GM19324 (cell line): Measurements from ENCODE around the gene RGN.
"Not testable (repeated sequence)": the region's sequence is repeated elsewhere in the genome, so short reads cannot be mapped to it uniquely, and the experiment has no call there.

Experiments
- ATAC-seq: cut with Tn5 transposase; IDR thresholded peaks from one replicate; pipeline ENCODE4 v1.9.1; 2021; ENCODE audit warnings: mild to moderate bottlenecking, moderate library complexity; ENCODE audit not compliant: unreplicated experiment, low FRiP score

RGN gene

DNA sequence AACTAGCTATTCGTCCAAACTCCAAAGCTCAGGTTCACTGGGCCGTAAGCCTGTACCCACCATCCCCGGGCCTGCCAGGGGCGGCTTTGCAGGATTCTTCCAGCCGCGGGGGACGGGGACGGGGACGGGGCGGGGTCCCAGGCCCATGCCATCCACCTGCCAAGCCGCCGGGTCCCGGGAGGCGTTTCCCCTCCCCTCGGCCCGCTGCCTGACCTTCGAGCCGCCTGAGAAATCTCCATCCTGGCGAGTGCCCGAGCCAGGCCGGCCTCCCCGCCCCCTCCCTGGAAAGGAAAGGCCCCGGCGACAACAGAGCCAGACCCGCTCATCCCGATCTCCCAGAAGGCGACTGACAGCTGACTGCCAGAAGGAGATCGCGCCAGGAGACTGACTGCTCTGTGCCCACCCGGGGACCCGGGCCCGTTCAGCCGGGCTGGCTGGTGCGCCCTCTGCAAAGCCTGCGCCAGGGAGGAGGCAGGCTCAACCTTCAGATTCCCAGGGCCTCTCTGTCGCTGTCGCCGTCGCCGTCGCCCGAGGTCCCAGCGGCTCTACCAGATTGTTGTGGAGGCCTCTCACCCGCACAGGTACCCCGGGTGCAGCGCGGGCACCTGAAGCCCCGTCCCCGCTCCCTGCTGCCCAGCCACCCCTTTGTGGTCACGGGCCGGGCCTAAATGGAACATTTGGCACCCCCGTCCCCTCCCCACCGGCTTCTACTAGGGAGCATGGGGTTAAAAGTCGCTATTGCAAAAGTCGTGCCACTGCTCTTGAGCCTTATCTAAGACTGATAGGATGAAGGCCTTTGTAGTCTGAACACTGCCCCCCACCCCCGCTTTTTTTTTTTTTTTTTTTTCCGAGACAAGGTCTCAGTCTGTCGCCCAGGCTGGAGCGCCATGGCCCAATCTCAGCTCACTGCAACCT, at the start of gene RGN:
RGN (plus strand) TSS at position 315 of the 915 bp plus-strand sequence. CDS start 2,702 bp downstream, outside the sequence.
- no peak for ATAC-seq

- no peak for ATAC-seq
These were observed 47.9 kb upstream of the RGN start for GRCh38 chrX:47030339-47030738.

DNA sequence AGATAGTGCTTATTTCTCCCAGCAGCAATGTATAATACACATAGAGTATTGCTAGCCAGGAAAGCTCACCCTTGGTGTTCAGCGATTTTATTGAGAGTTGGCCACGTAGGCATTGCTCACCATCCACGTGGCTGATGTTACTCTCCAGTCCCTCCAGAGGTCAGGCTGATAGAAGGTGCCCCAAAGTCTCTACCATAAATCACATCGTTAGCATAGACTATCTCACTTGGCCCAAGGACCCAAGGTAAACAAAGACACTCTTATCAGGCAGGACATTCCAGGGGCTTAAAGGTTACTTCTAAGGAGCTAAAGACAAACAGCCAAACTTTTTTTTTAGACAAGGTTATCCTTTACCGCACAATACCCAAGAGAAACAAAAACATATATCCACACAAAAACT, 30.3 kb upstream of the RGN start:
- no peak for ATAC-seq

GRCh38 chrX:47059142-47059874, 18.9 kb upstream of the RGN start:
- no peak for ATAC-seq

GRCh38 chrX:47060708-47061107, 17.5 kb upstream of the RGN start:
- no peak for ATAC-seq

DNA sequence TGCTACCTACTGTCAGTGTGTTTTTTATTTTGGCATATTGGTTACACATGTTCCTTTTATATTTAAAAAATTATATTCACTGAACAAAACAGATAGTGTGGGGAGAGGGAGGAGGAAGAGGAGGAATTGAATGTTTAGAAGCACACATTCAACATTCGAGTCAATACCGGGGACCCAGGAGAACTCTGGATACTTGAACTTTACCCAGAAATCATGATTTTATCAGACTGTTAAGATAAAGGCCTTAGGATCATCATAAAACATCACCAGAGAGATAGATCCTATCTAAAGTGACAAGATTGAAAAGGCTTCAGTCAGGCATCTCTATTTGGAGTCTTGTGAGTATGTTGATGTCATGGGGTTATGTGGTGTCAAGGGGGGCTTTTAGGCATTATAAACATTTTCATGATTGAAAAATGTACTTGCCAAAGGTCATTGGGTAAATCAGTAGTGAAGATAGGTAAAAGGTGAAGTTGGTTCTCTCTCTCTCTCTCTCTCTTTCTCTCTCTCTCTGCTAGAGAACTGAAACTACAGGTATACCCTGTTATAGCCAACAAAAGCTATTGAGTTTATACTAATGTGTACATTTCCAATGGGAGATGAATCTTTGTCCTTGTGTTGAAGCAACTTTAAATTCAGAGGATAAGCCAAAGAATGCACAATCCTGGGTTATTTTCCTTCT, 16.9 kb upstream of the RGN start:
- ATAC-seq = no peak

DNA sequence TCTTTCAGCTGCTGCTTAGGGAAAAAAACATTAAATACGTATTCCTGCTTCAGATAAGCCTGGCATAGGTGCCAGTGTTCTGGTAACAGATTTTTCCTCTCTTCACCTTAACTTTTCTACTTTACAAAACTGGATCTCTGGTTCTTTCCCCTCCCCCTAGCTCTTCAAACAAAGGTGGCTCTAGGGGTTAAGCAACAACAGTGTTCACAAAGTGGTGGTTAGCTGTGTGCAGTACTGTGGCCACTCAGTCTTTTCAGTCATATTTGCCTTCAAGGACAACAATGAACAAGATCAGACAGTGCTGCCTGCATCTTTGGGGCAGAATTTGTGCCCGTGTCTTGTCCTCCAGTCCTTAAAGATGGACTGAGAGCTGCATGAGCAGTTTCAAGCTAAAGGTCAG, 15.1 kb upstream of the RGN start:
- no peak for ATAC-seq

DNA sequence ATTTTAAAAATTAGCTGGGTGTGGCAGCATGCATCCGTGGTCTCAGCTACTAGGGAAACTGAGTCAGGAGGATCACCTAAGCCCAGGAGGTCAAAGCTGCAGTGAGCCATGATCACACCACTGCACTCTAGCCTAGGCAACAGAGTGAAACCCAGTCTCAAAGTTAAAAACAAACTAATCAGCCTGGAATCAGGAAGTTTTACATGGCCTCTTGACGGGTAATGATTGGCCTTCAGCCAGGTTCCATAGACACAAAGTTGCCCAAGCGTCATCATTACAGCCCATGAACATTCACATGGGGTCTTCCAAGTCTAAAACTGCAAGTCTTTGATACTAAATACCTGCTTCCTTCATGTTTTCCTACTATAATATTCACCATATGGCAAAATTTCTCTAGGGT, 10.0 kb upstream of the RGN start:
- ATAC-seq = no peak

GRCh38 chrX:47068720-47069119, 9.5 kb upstream of the RGN start:
- no peak for ATAC-seq

- no peak for ATAC-seq
These were observed 2.1 kb downstream of the RGN start for GRCh38 chrX:47080215-47080914.

GRCh38 chrX:47080915-47081236, 2.6 kb downstream of the RGN start:
- no peak for ATAC-seq

GRCh38 chrX:47091149-47091775, 13.0 kb downstream of the RGN start:
- no peak for ATAC-seq

DNA sequence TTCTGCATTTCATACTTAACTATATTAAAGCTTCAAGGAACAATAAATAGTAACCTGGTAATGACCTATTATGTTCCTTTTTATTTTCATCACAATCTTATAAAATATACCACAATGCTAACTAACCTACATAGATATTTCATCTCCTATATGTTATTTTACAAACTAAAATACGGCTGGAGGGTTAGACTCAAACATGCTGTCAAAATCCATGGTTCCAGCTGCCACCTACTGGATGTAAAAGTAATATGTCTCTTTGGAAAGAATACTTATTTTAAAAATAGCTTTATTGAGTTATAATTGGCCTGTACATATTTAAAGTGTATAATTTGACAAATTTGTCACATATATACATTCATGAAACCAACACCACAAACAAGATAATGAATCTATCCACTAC, 15.0 kb downstream of the RGN start:
- ATAC-seq = no peak

- no peak for ATAC-seq
These were observed 15.6 kb downstream of the RGN start for GRCh38 chrX:47093860-47094259.

DNA sequence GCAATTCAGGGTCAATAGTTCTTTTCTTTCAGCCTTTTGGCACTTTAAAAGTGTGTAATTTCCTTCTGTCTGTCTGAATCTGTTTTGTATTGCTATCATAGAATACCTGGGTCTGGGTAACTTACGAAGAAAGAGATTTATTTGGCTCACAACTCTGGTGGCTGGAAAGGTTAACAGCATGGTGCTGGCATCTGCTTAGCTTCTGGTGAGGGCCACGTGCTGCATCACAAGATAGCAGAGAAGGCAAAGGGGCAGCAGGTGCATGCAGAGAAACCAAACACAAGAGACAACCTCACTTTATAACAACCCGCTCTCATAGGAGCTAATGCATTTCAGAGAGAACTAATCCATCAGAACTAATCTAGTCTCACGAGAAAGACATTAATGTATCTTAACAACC, 18.8 kb downstream of the RGN start:
- no peak for ATAC-seq

- no peak for ATAC-seq
These were observed 20.3 kb downstream of the RGN start for GRCh38 chrX:47098338-47099094.

DNA sequence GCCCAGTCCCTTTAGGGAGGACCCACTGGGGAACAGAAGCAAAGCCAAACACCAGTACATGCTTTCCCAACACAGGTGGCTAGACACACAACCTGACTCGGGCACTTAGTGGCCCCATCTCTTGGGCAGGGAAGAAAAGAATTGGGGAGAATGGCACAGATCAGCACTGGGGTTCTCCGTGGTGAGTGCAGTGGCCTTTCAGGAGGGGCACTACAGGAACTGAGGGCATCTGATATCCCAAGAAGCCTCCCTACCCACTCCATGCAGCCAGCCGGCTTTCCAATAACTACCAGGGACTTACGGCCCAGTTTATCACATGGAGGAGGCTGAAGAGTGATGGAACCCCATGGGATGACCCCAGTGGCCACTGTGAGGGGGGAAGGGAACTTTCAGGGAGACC, 23.0 kb downstream of the RGN start:
- ATAC-seq = no peak

- ATAC-seq = not testable (repeated sequence)
These were observed 32.8 kb downstream of the RGN start for GRCh38 chrX:47110936-47111615.
